WI38 (cell line): ENCODE results near the gene GALNT18.

Experiments
- H3K4me3 ChIP-seq: 2 replicates; pipeline ENCODE4 v1.5.1; 2011; ENCODE audit warnings: low read depth, mild to moderate bottlenecking, control low read depth, low read length
- TF ChIP-seq, protein P1 (sequence below): IDR thresholded peaks from 2 replicates; pipeline ENCODE4 v1.5.1; 2012; ENCODE audit warnings: low read depth, mild to moderate bottlenecking, control low read depth, low read length

GALNT18 gene

DNA sequence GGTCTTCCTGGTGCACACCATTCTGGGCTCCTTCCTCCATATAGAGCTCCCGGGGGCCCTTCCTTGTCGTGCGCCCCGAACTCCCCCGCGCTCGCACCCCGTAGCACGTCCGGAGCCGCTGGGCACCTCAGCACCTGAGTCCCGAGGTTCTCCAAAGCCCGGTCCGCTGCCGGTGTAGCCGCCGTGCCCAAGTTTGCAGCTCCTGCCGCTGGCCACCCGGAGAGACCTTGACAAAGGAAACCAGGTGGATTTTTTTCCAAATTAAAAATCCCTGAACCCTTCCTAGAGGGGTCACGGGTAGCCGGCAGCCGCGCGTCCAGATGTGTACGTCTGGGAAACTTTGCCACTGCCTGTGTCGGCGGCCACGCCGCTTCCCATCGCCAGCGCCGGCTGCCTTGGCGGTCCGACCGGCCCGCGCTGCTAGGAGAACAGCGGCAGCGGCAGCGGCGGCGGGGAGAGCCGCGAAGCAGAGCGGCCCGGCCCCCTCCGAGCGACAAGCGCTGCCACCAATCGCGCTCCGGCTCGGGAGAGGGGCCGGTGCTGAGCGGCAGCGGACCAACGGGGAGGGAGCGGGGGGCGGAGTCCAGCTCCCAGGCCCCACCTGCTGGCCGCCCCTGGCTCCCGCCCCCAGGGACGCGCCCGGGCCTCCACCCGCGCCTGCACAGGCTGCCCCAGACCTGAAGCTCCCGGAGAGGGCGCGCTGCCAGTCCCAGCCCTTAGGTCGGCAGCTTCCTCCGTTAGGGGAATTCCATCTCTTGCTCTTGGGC is at the start of gene GALNT18:
GALNT18 (minus strand) TSS at position 433 of the 767 bp plus-strand sequence.
- TF ChIP-seq, protein P1, sequence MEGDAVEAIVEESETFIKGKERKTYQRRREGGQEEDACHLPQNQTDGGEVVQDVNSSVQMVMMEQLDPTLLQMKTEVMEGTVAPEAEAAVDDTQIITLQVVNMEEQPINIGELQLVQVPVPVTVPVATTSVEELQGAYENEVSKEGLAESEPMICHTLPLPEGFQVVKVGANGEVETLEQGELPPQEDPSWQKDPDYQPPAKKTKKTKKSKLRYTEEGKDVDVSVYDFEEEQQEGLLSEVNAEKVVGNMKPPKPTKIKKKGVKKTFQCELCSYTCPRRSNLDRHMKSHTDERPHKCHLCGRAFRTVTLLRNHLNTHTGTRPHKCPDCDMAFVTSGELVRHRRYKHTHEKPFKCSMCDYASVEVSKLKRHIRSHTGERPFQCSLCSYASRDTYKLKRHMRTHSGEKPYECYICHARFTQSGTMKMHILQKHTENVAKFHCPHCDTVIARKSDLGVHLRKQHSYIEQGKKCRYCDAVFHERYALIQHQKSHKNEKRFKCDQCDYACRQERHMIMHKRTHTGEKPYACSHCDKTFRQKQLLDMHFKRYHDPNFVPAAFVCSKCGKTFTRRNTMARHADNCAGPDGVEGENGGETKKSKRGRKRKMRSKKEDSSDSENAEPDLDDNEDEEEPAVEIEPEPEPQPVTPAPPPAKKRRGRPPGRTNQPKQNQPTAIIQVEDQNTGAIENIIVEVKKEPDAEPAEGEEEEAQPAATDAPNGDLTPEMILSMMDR: peak; percentile 47; the same call in 1 of the 2 replicates
- peak within 1 kb of the TSS; percentile 57 for H3K4me3 ChIP-seq

- no peak overlapping the region for H3K4me3 ChIP-seq
- TF ChIP-seq, protein P1: no peak
These were observed 48.8 kb upstream of the GALNT18 start for GRCh38 chr11:11670574-11670973.

DNA sequence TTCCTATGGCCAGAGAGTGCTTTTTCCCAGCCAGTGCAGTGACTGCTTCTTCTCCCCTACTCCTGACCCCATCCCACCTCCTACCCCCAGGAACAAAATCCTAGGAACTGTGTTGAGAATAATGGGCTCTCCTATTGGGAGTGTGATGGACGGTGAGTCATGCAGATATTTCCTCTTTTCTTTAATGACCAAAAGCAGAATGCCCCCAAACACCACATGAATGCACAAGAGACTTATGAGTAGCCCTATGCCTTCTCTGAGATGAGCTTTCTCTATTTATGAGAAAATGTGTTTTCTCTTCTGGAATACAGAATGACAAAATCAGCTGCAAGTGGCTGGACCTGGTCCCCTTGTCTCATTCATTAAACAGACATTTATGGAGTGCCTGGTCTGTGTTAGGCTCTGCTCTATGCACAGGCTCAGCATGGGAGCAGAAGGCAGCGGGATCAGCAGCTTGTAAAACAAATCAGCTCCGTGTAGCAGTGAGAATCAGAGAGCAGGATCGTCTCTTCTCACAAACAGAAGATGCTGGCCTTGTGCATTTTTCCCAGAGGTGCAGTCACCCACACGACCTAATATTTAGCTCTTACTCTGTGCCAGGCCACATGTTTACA is 47.5 kb upstream of the GALNT18 start:
- H3K4me3 ChIP-seq: no peak overlapping the region
- TF ChIP-seq, protein P1: no peak

DNA sequence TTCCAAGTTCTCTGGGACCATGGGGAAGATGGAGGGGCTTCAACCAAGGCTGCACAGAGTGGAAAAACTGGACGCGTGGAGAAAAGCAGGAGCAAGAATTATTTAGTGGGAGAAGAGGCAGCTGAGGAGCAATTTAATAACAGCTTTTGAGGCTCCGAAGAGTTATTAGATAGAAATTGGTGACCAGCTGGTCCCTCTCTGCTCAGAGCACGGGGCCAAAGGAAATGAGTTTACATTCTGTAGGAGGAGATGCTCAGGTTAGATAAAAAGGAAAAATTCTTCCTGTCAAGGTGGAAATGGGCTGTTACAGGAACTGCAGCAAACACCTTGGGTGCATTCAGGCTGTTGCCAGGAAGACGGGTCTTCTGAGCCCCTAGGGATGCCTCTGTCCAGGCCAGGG is 47.0 kb upstream of the GALNT18 start:
- TF ChIP-seq, protein P1: no peak
- H3K4me3 ChIP-seq: no peak overlapping the region

DNA sequence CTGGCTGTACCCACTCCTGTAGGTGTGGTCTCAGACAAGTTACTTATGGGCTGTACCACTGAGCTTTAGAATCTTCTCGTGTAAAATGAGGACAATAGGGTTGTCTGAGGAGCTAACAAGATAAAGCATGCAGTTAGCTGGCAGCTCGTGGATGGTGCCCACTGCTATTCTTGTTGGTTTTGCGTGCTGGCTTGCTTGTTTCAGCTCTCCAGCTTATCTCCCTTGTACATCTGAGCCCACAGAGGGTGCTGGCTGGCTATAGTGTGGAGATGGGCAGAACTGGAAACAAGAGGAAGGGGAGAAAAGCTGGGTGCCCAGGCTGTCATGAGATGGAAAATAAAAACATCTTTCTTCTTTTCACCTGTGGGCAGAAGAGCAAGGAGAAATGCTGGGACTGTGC is 46.5 kb upstream of the GALNT18 start:
- TF ChIP-seq, protein P1: no peak

DNA sequence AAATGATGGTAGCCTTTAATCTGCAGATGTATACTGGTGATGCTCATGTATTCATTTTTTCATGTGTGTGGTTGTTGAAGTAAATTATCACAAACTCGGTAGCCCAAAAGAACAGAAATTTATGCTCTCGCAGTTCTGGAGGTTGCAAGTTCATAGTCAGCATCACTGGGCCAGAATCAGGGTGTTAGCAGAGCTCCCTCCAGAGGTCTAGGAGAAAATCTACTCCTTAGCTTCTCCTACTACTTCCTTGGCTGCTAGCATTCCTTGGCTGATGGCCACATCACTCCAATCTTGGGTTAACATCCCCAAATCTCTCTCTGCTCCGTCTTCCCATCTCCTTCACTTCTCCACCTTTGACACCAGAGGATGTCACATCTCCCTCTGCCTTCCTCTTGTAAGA is 45.3 kb upstream of the GALNT18 start:
- TF ChIP-seq, protein P1: no peak

More for the DNA sequence above, 46.5 kb upstream of the GALNT18 start:
- no peak overlapping the region for H3K4me3 ChIP-seq

DNA sequence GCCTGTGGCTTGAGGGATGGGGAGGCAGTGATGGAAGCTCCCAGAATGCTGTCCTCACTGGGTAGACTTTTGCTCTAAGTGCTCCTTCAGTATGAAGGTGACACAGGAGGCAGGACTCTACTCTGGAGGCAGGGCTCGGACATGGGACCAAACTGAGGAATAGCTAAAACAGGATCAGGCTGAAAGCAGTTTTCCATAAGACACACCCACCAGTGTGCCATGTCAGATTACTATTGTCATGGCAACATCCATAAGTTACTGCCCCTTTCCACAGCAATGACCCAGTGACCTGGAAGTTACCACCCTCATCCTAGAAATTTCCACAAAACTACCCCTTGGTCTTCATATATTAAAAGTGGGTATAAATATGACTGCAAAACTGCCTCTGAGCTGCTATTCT is 43.6 kb upstream of the GALNT18 start:
- H3K4me3 ChIP-seq: no peak overlapping the region
- TF ChIP-seq, protein P1: no peak

More for the DNA sequence above, 45.3 kb upstream of the GALNT18 start:
- no peak overlapping the region for H3K4me3 ChIP-seq
